ENCODE data around the gene SHANK2. TPM values are rescaled to one million over a fixed set of nuclear protein-coding genes. Genes with fewer than 3 reads are reported as not detected.

Gene SHANK2
- total RNA-seq, 1 experiment from 2014 or later, result 23.8 TPM

- H3K23ac ChIP-seq (ENCODE audit: insufficient read length, low read depth, low read length), result no peak overlapping the region
- no peak overlapping the region for H2BK12ac ChIP-seq (ENCODE audit: insufficient read length, low read depth, low read length)
- H3K79me2 ChIP-seq (ENCODE audit: insufficient read depth, low read length), result no peaks in the 10 kb centered on the region
- Mint-ChIP-seq H3K27ac (no peak overlapping the region), H3K4me3 (no peak overlapping the region), H3K36me3 (ENCODE audit: insufficient read depth in 1 of 3, low read depth in 3 of 3) (peaks cover 0 to 2% (median under 1%) of the 10 kb centered on the region in 3 experiments; a peak in 2 of 7 replicates), H3K9me3 (peaks cover under 1 to 6% of the 10 kb centered on the region in 2 experiments; a peak in 4 of 5 replicates), H3K4me1 (peaks cover 17 to 20% of the 10 kb centered on the region in 2 experiments), H3K27me3 (ENCODE audit: low read depth) (peaks cover 25% of the 10 kb centered on the region)
- H2BK15ac ChIP-seq (ENCODE audit: low read depth, low read length), result no peak overlapping the region
- H3K9me3 ChIP-seq (ENCODE audit: control insufficient read depth, low read depth, low read length), result no peaks in the 10 kb centered on the region
- H3K4ac ChIP-seq (ENCODE audit: low read depth, low read length), result no peak overlapping the region
- H2AK5ac ChIP-seq (ENCODE audit: insufficient read length, low read length), result no peak overlapping the region
- H4K20me1 ChIP-seq (ENCODE audit: control insufficient read depth, insufficient read depth, insufficient read length), result no peaks in the 10 kb centered on the region
- H3K27ac ChIP-seq (ENCODE audit: insufficient read length, low read depth, low read length), result no peak overlapping the region
- no peak overlapping the region for H4K8ac ChIP-seq (replicated peaks; ENCODE audit: insufficient read length, low read depth, low read length)
- no CpG with 5 or more reads among the region's 16 CpGs for WGBS (ENCODE audit: extremely low coverage, insufficient read length, low lambda C conversion rate)
- no peaks in the 10 kb centered on the region; the same call in 1 of the 2 replicates for H3K4me1 ChIP-seq (ENCODE audit: insufficient read depth, low read length)
- no peak overlapping the region for H2BK120ac ChIP-seq (ENCODE audit: low read depth, low read length, poor library complexity, severe bottlenecking)
- H4K91ac ChIP-seq (ENCODE audit: insufficient read length, low read depth, low read length), result no peak overlapping the region
- DNase-seq, result peak; percentile 27
- H2BK20ac ChIP-seq (ENCODE audit: low read depth, low read length, poor library complexity, severe bottlenecking), result no peak overlapping the region
- H3T11ph ChIP-seq (ENCODE audit: low read length), result no peak overlapping the region
- no peak overlapping the region for H2BK5ac ChIP-seq (ENCODE audit: insufficient read length, low read length)
- H3K9ac ChIP-seq (ENCODE audit: extremely low read depth, insufficient read length, low read length), result no peak overlapping the region
- no peak overlapping the region for H3K4me2 ChIP-seq (ENCODE audit: insufficient read depth, insufficient read length, low read length)
- H3K27me3 ChIP-seq (ENCODE audit: insufficient read depth, low read length), result no peaks in the 10 kb centered on the region
- H3K18ac ChIP-seq (ENCODE audit: insufficient read length, low read depth, low read length), result no peak overlapping the region
- no peak overlapping the region for H4K5ac ChIP-seq (ENCODE audit: insufficient read length, low read depth, low read length)
- no peak overlapping the region for H3K56ac ChIP-seq (ENCODE audit: insufficient read length, low read depth, low read length)
- H3K14ac ChIP-seq (ENCODE audit: insufficient read depth, low read length), result no peak overlapping the region
- H3K23me2 ChIP-seq (ENCODE audit: insufficient read length, low read depth, low read length, poor library complexity, severe bottlenecking), result no peaks in the 10 kb centered on the region
- H2AFZ ChIP-seq (ENCODE audit: low read length), result no peak overlapping the region
- H3K79me1 ChIP-seq (ENCODE audit: insufficient read depth, low read depth, low read length, poor library complexity, severe bottlenecking), result no peaks in the 10 kb centered on the region
- no peak for TF ChIP-seq CTCF (conservative IDR thresholded peaks at IDR 0.05)
Observed at GRCh38 chr11:71283971-71284441, 31.6 kb upstream of the SHANK2 start.

Measured in H9 (cell line).